Sciatic nerve (tissue), 2 donors: ENCODE data around the gene SIGLEC14. TPM values are rescaled to one million over a fixed set of nuclear protein-coding genes. Genes with fewer than 3 reads are reported as not detected.
"Not testable (repeated sequence)": the region's sequence is repeated elsewhere in the genome, so short reads cannot be mapped to it uniquely, and the experiment has no call there.

Experiments used
- ATAC-seq: fragments of 200-7000 bp; cut with Tn5 transposase; one replicate; pipeline ENCODE4 v1.9.1; 2020; ENCODE audit warnings: mild to moderate bottlenecking, moderate library complexity
- DNase-seq: peaks from one replicate; pipeline ENCODE4 v3.0.0-alpha.2; 2020; ENCODE audit warnings: low spot score
- intact Hi-C: fragments of 100-400 bp; cut with DNase I; formaldehyde crosslinking; loops from one replicate; pipeline ENCODE4 v1.14.2; 2022
- total RNA-seq: library from RNA; stranded (reverse); fragmentation: NEBNext Ultra II Directional; extraction: Animal tissue kit (Norgen Biotek cat#: 25700); gene quantifications from one replicate; pipeline ENCODE4 v1.2.1, GENCODE V29; 2021
- donor health status: DM: no; HTN: no; CAD: no.
- donor health status: DM: no; HTN: no; CAD: no.

SIGLEC14 gene, protein sequence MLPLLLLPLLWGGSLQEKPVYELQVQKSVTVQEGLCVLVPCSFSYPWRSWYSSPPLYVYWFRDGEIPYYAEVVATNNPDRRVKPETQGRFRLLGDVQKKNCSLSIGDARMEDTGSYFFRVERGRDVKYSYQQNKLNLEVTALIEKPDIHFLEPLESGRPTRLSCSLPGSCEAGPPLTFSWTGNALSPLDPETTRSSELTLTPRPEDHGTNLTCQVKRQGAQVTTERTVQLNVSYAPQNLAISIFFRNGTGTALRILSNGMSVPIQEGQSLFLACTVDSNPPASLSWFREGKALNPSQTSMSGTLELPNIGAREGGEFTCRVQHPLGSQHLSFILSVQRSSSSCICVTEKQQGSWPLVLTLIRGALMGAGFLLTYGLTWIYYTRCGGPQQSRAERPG
- 4.1 TPM for total RNA-seq

DNA sequence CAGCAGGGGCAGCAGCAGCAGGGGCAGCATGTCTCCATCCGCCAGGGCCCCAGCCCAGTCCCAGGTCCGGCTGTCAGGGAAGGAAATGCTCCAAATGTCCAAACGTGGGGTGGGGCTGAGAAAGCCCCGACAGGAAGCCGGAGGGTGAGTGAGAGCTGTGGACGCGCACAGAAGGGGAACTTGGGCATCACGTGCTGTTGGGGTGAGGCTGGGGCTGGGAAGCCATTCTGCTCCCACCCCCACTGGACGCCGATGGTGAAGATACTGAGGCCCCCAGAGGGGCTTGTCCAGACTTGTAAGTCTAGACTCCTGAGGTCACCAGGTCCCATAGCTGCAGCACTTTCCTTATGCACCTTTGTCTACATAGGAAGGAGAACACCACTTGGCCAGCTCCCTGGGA is at the start of gene SIGLEC14:
Gene SIGLEC14 (minus strand): TSS at position 96 of the 400 bp plus-strand sequence. CDS start 66 bp downstream, at position 30.
- ATAC-seq = peak; percentile 74
- DNase-seq, intact Hi-C loops: not testable (repeated sequence)

DNA sequence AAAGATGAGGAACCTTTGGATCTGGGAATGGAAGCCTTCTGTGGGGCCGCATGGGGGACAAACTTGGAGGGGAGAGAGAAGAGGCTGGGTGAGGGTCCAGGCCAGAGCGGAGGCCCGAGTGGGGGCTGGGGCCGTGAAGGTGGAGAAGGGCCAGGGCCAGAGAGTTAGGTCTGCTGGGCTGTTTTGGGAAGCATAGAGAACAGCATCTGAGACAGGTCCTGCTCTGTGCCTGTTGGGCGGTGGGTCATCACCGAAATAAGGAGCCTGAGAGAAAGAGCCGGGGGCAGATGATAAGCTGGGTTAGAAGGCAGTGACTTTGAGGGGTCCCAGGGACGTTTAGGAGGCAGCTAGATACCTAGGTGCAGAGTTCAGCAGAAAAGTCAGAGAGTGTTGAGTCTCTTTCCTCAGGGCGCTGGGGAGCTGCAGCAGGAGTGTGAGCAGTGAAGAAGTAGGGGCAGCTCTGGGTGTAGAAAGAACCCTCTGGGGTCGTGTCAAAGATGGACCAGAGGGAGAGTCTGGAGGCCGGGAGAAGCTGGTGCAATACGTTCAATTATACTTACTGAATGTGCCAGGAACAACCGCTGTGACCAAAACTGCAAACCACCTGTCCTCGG is 49.2 kb upstream of the SIGLEC14 start:
- DNase-seq (no peak), ATAC-seq (no peak)
- intact Hi-C loops = no loop called here

DNA sequence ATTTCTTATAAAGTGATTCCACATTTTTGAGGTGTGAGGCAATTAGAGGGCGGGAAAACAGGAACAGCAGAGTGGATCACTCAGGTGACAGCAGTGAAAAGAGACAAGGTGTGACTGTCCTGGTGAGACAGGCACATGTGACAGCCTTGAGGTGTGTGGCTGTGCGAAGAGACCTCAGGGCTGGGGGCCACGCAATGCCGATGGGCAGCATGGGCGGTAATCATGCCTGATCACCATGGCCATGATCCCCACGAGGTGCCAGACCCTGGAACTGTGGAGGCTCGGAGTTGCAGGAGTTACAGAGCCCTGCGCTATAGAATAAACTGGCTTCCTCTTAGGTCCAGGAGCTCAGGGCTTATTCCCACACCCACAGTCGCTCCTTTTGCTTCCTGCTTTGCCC is 48.5 kb upstream of the SIGLEC14 start:
- ATAC-seq = no peak
- intact Hi-C loops = no loop called here
- no peak for DNase-seq

DNA sequence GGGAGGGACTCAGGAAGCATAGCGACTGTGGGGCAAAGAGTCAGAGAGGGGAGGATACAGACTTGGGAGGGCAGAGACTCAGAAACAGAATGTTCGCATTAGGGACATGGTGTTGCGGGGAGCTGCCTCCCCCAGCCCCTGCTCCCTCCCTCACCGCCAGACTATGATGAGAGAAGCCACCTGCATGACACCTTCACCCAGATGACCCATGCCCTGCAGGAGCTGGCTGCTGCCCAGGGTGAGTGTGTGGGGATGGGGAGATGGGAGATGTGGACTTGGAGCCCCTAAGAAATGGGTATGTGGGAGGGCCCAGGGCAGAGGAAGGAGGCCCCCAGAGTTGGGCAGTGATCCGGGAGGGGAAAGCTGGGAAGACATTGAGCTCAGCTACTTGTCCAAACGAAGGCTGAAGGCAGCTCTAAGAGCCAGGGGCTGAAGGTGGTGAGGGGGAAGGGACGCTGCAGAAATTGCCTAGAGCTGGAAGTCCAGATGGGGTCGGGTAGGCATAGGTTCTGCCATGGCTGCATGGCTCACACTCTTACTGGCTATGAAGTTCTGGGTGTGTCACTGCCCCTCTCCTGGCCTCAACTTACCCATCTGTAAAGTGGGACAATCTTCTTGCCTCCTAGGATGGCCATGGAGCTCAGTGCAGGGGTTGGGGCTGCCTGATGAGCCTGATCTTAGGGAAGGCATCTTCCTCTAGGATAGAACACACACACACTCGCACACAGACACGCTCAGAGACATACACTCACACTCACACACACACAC is 47.9 kb upstream of the SIGLEC14 start:
- intact Hi-C loops = no loop called here
- no peak for ATAC-seq
- no peak for DNase-seq

DNA sequence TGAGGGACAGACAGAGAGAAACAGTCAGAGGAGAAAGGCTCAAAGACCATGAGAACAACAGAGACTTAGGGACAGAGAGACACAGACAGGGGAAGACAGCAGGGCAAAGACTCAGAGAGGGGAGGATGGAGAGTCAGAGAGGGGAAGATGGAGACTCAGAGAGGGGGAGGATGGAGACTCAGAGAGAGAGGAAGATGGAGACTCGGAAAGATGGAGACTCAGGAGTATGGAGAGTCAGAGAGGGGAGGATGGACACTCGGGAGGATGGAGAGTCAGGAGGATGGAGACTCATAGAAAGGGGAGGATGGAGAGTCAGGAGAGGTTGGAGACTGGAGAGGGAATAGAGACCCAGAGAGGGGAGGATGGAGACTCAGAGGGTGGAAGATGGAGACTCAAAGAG is 47.2 kb upstream of the SIGLEC14 start:
- DNase-seq (no peak), ATAC-seq (no peak)
- intact Hi-C loops = no loop called here

DNA sequence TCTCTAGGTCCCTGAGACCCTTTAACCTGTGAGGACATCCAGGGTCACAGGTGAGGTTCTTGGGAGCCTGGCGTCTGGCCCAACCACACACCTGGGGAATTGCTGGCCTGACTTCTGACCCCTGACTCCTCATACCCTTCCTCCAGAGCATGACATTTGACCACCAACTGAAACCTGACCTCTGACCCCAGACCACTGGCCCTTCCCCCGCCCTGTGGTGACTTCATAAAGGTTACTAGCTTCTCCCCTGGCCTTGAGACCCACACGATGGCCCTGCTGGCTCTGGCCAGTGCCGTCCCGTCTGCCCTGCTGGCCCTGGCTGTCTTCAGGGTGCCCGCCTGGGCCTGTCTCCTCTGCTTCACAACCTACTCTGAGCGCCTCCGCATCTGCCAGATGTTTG is 46.6 kb upstream of the SIGLEC14 start, which contains the start of gene SPACA6:
Gene SPACA6 (plus strand): TSS at position 71 of the 400 bp plus-strand sequence. CDS start 197 bp downstream, at position 268.
- DNase-seq = no peak
- intact Hi-C loops = no loop called here
- ATAC-seq = no peak

DNA sequence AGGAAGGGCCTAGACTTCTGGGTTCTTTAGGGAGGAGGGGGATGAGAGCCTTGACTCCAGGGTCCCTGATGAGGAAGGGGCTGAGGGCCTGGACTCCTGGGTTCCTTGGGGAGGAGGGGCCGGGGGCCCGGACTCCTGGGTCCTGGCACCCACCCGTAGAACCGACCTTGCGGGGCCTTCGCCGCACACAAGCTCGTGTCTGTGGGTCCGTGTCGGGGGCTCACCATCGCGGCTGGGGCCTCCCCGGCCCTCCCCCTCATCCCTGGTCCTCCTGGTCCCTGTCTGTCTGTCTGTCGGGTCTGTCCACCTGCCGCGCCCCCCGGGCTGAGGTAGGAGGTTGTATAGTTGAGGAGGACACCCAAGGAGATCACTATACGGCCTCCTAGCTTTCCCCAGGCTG is 45.8 kb upstream of the SIGLEC14 start:
- intact Hi-C loops = no loop called here
- no peak for ATAC-seq
- DNase-seq = no peak

DNA sequence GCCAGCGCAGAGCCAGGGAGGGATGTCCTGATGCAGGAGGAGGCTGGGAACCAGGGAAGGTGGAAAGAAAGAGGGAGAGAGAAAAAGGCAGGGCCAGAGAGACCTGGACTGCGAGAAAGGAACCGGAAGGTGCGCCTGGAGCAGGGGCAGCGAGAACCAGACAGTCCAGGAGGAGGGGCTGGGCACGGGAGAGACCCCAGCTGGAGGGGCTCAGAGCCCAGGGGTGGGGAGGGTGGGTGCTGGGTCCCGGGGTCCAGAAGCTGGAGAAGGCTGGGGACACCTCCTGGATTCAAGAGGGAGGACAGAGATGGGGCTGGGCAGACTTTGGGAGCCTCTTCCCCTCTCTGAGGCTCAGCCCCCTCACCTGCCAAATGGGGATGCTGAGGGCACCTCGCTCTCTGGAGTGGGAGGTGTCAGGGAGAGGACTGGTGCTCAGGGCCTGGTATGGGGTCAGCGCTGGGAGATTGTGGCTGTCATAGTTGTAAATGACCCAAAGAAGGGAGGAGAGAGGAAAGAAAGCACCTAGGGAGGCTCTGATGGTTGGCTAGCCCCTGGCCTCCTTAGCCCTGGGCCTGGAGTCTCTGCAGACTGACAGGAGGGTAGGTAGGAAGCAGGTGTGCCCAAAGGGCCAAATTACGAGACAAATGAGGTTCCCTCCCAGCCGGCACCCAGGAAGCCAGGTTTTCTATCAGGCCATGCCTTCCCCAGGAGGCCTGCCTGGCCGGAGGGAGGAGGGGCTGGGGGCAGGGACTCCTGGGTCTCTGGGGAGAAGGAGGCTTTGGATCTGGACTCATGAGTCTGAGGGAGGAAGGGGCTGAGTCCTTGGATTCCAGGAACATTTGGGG is 45.2 kb upstream of the SIGLEC14 start:
- DNase-seq = no peak
- no peak for ATAC-seq
- intact Hi-C loops = no loop called here

DNA sequence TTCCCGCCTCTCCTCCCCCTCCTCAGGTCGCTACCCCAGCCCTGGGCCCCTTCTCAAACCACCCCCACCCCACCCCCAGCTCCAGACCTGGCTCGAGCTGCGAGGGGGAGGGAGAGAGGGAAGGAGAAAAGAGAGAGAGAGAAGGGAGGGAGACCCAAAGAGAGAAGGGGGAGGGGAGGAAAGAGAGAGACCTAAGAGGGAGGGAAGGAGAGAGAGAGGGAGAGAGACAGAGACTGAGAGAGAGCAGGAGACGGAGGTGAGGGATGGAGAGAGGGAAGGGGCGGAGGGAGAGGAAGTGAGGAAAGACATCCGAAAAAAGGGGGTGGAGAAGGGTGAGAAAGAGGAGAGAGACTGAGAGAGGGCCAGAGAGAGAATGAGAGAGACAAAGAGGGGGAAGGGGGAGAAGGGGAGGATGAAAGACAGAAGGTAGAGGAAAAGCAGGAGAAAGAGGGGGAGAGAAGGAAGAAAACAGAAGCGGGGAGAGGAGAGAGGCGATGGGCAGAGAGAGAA is 44.5 kb upstream of the SIGLEC14 start:
- intact Hi-C loops = no loop called here
- DNase-seq (no peak), ATAC-seq (peak; percentile 2)

DNA sequence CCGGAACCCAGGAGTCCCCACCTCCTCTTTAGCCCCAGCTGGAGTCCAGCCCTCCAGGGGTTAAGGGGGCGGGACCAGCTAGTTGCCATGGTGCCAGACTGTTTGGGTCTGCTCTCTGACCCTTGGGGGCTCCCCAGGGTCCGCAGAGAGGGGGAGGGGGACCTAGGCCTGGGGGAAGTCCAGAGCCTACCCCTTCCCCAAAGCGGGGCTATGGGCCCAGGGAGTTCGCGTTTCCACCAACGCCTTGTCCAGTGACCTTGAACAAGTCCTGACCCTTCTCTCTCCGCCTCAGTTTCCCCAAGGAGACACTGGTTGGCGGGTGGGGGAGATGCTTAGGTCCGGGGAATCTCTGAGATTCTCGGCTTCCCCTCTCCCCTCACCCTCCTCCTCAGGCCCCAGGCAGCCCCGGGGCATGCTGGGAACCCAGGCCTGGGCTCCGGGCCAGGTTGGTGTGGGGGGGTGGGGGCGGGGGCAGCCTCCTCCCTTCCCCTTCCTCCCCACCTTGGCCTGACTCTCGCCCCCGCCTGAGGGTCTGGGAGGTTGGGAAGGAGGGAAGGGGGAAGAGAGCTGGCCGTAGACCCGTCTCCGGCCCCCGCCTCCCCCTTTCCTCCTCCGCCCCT is 43.9 kb upstream of the SIGLEC14 start:
- intact Hi-C loops = no loop called here
- ATAC-seq (peak; percentile 68), DNase-seq (peak; percentile 85)

DNA sequence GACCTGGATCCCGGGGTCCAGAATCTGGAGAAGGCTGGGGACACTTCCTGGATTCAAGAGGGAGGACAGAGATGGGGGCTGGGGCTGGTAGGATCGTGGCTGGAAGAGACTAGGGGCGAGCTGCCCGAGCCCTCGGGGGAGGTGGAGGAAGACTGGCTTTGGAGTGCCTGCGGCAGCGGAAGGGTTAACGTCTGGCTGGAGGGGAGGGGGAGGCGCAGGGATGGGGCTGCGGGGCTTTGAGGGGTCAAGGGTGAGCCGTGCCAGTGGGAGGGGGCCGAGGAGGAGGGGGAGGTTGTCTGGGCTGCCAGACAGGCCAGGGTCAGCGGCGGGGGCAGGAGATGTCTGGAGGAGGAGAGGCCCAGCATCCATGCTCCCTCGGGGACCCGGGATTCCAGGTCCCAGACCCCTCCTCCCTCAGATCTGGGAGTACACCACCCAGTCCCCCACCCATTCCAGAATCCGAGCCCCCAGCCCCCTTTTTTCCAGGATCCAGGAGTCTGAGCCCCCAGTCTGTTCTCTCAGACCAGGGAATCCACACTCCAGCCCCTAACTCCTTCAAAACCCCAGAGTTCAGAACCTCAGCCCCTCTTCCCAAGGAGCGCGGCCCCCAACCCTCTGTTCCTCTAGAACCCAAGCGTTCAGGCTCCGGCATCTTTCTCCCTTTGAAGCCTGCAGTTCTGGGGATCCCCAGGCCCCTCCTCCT is 43.3 kb upstream of the SIGLEC14 start:
- intact Hi-C loops = no loop called here
- ATAC-seq (peak; percentile 0), DNase-seq (peak; percentile 82)

DNA sequence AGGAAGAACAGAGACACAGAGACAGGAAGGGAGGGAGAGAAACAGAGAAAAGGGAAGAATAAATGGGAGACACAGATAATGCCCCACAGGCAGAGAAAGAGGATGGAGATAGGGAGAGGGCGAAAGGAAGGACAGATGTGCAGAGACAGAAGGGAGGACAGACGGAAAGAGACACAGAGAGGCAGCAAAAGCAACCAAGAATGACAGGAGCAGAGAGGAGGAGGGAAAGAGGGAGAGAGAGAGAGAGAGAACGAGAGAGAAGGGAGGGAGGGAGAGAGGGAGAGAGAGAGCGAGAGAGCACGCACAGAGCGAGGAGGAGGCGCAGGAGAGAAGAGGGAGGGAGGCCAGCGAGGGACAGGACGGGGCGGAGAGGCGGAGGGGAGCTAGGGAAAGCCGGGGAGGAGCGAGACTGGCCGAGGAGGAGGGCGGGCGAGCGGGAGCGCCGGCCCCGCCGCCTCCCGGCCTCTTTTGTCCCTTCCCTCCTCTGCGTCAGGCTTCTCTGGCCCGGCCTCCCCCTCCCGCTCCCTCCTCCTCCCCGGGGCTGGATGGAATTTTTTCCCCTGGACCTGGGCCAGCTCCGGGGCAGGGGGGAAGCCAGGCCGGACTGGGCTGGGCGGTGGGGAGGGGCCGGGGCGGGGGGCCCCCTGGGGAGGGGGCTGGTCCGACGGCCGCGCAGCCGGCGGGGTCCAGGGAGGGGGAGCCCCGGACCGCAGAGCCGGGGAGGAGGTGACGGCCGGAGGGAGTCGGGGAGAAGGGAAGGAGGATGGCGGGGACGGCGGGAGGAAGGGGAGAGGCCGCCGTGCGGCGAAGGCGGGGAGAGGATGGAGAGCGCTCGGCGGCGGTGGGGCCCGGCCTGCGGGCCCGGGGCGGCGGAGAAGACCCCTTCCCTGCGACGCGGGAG is 42.3 kb upstream of the SIGLEC14 start:
- peak; percentile 97 for DNase-seq
- intact Hi-C loops = no loop called here
- ATAC-seq = peak; percentile 93

DNA sequence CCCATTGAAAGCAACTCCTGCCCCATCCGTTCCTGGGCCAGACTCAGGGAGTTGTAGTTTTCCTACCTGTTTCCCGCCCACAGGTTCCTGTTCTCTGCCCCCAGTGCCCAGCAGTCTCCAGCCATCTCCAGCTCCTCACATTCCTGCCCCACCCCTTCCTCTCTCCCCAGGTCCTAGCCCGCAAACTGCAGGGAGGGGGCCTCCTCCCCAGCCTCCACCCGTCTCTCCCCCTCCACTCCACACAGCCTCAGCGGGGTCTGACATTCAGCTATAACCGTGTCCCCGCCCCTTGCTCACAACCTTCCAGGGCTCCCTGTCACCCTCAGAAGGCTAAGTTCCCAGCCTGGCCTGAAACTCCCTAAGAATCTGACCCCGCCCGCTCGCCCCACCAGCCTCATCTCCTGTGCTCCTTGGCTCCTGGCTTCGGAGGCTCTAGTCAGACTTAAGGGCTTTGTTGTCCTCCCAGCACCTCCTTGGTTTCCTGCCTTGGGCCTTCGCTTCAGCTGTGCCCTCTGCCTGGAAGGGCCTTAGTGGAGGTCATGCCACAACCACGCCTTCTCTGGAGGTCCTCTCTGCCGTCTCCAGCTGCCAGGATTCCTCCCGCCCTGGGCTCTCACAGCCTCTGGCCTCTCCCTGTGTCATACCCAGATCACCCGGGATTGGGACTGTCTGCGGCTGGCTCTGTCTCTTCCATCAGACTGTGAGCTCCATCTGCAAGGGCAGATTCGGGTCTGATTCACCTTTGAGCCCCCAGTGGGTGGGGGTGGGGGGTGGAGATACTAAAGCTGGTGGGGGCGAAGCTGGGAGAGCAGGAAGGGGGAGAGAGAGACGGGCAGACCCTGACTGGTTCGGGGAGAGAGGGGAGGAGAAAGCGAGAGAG is 41.4 kb upstream of the SIGLEC14 start:
- intact Hi-C loops = no loop called here
- peak; percentile 69 for ATAC-seq
- peak; percentile 81 for DNase-seq

DNA sequence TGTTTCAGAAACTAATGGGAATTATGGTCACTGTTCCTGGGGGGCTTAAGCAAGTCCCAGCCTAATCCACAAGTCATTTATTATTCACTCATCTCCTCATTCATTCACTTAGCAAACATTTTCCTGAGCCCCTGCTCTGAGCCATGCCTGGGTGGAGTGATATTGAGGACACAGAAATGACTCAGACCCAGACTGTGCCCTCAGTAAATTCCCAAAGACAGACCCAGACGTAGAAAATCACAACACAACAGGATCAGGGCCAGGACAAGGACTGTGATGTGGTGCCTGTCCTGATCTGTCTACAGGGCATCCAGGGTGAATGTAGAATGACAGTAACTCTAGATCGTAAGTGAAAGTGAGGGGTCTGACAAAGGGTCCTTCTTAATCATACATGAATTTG is 39.5 kb upstream of the SIGLEC14 start:
- no peak for DNase-seq
- intact Hi-C loops = no loop called here
- no peak for ATAC-seq

DNA sequence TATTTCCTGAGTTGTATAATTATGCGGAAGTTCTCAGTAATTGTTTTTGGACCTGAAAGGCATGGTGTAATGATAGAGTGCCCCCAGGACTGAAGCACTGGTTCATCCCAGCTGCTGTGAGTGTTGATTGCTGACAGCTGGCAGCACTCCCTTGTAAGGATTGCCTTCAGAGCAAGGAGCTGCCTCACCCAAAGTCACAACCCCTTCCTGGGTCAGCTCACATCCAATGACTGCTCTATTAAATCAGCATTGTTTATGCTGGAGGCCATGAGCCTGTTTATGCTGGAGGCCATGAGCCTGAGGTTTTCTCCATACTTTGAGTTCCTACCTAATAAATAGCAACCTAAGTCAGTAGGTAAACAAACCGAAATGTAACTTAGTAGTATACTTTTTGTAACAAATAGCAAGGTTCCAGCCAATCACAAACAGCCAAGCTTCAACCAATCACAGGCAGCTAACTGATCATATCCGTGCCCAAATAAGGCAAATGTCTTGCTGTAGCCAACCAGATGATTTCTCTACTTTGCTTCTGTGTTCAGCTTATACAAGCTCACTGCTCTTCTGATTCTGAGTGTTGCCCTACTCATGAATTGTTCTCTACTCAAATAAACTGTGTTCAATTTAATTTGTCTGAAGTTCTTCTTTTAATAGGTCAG is 34.8 kb upstream of the SIGLEC14 start:
- no peak for DNase-seq
- intact Hi-C loops = no loop called here
- ATAC-seq = peak; percentile 72
